HepG2 (cell line): ENCODE measurements around the gene C1orf216.
"Not testable (repeated sequence)": the region's sequence is repeated elsewhere in the genome, so short reads cannot be mapped to it uniquely, and the experiment has no call there.

Source experiments
- CAMTA2 ChIP-seq: sonication (generic); formaldehyde crosslinking; IDR thresholded peaks from 2 replicates; pipeline ENCODE4 v1.4.0; 2020; ENCODE audit warnings: mild to moderate bottlenecking, missing genetic modification reagents, borderline replicate concordance
- CCAR2 ChIP-seq: fragments of 200-400 bp; formaldehyde crosslinking; optimal IDR thresholded peaks from 2 replicates; pipeline ENCODE3; 2018; ENCODE audit warnings: low read depth, mild to moderate bottlenecking, low read length, moderate library complexity
- CEBPB ChIP-seq: IDR thresholded peaks from 2 replicates; pipeline ENCODE4 v1.6.1; 2011; ENCODE audit warnings: low read depth, low read length, improper control_type of control experiment, borderline replicate concordance
- EED ChIP-seq: sonication (generic); formaldehyde crosslinking; IDR thresholded peaks from 2 replicates; pipeline ENCODE4 v1.5.0; 2020; ENCODE audit warnings: mild to moderate bottlenecking, missing genetic modification reagents
- NFE2L1 ChIP-seq: sonication (generic); formaldehyde crosslinking; IDR thresholded peaks from 2 replicates; pipeline ENCODE4 v1.4.0; 2020; ENCODE audit warnings: missing genetic modification reagents, mild to moderate bottlenecking, borderline replicate concordance
- PHF8 ChIP-seq: sonication (generic); formaldehyde crosslinking; IDR thresholded peaks from 2 replicates; pipeline ENCODE4 v1.5.0; 2020; ENCODE audit warnings: missing genetic modification reagents
- TAF1 ChIP-seq: sonication (generic); formaldehyde crosslinking; IDR thresholded peaks from 2 replicates; pipeline ENCODE4 v1.4.0; 2020; ENCODE audit warnings: missing genetic modification reagents
- TBL1XR1 ChIP-seq: fragments of 150-350 bp; IDR thresholded peaks from 2 replicates; pipeline ENCODE4 v1.6.1; 2014; ENCODE audit warnings: borderline replicate concordance, low read length; ENCODE audit not compliant: partially characterized antibody
- U2AF2 ChIP-seq: fragments of 200-400 bp; formaldehyde crosslinking; IDR thresholded peaks from 2 replicates; pipeline ENCODE4 v1.6.1; 2017; ENCODE audit warnings: low read depth, mild to moderate bottlenecking, low read length
- ZKSCAN1 ChIP-seq: fragments of 150-350 bp; IDR thresholded peaks from 2 replicates; pipeline ENCODE4 v1.6.1; 2014; ENCODE audit warnings: low read length
- ZNF264 ChIP-seq: sonication (generic); formaldehyde crosslinking; IDR thresholded peaks from 2 replicates; pipeline ENCODE4 v1.4.0; 2020; ENCODE audit warnings: missing genetic modification reagents
- TF ChIP-seq, protein P1 (sequence below): sonication (generic); formaldehyde crosslinking; IDR thresholded peaks from 2 replicates; pipeline ENCODE4 v1.5.0; 2020; ENCODE audit warnings: mild to moderate bottlenecking, missing genetic modification reagents, moderate library complexity

DNA sequence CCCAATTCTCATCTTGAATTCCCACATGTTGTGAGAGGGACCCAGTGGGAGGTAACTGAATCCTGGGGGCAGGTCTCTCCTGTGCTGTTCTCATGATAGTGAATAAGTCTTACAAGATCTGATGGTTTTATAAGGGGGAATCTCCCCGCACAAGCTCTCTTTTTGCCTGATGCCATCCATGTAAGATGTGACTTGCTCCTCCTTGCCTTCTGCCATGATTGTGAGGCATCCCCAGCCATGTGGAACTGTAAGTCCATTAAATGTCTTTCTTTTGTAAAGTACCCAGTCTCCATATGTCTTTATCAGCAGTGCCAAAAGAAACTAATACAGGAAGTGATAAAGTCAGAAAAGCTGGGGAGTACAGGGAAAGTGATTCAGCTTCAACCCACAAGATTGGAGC lies 19.5 kb downstream of the C1orf216 start:
- not testable (repeated sequence) for TF ChIP-seq NFE2L1 (CRISPR knock-in tag); U2AF2; ZNF264 (CRISPR knock-in tag); CCAR2; PHF8; EED (CRISPR knock-in tag); TBL1XR1; CEBPB; CAMTA2 (CRISPR knock-in tag); ZKSCAN1; TAF1 (CRISPR knock-in tag)
- TF ChIP-seq, protein P1, sequence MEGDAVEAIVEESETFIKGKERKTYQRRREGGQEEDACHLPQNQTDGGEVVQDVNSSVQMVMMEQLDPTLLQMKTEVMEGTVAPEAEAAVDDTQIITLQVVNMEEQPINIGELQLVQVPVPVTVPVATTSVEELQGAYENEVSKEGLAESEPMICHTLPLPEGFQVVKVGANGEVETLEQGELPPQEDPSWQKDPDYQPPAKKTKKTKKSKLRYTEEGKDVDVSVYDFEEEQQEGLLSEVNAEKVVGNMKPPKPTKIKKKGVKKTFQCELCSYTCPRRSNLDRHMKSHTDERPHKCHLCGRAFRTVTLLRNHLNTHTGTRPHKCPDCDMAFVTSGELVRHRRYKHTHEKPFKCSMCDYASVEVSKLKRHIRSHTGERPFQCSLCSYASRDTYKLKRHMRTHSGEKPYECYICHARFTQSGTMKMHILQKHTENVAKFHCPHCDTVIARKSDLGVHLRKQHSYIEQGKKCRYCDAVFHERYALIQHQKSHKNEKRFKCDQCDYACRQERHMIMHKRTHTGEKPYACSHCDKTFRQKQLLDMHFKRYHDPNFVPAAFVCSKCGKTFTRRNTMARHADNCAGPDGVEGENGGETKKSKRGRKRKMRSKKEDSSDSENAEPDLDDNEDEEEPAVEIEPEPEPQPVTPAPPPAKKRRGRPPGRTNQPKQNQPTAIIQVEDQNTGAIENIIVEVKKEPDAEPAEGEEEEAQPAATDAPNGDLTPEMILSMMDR (CRISPR knock-in tag), result not testable (repeated sequence)
